Measurements from ENCODE around the gene G3BP1. TPM values are rescaled to one million over a fixed set of nuclear protein-coding genes. Genes with fewer than 3 reads are reported as not detected.

G3BP1 gene
- total RNA-seq, 2 experiments from 2014 or later, result 212 to 221 TPM

- no peaks in the 10 kb centered on the region for H3K27me3 Mint-ChIP-seq
- H3K36me3 Mint-ChIP-seq (ENCODE audit: low read depth), result peaks cover 19% of the 10 kb centered on the region
- CTCF ChIA-PET, result interaction anchor here (0.6 to 1.9 kb wide), 10 partner anchors 11 to 293 kb away, joined by 3 to 9 read pairs (median 4); partner anchors contain the start of gene SLC36A1
- no peak overlapping the region for H3K4me3 Mint-ChIP-seq
- DNase-seq, result peak; percentile 62
- H3K4me1 Mint-ChIP-seq, result peaks cover 32% of the 10 kb centered on the region
- H3K27ac Mint-ChIP-seq, result no peak overlapping the region
- H3K9me3 Mint-ChIP-seq, result no peaks in the 10 kb centered on the region
- POLR2A ChIA-PET, result interaction anchor here (0.6 kb wide), 1 partner anchor 9 kb away, joined by 3 read pairs; no protein-coding TSS in a partner anchor
Observed at GRCh38 chr5:151740336-151740942, 31.3 kb upstream of the G3BP1 start.

GRCh38 chr5:151740958-151741373 lies 30.8 kb upstream of the G3BP1 start:
- ChIA-PET POLR2A (interaction anchor here (0.6 kb wide), 1 partner anchor 10 kb away, joined by 3 read pairs; no protein-coding TSS in a partner anchor), CTCF (interaction anchor here (0.9 to 1.9 kb wide), 7 partner anchors 11 to 83 kb away, joined by 3 to 9 read pairs (median 5); no protein-coding TSS in a partner anchor)
- H3K4me1 Mint-ChIP-seq, result peaks cover 37% of the 10 kb centered on the region
- no peaks in the 10 kb centered on the region for H3K9me3 Mint-ChIP-seq
- no peak overlapping the region for H3K4me3 Mint-ChIP-seq
- H3K27ac Mint-ChIP-seq, result peak overlapping the region; percentile 57
- no peaks in the 10 kb centered on the region for H3K27me3 Mint-ChIP-seq
- H3K36me3 Mint-ChIP-seq (ENCODE audit: low read depth), result peaks cover 23% of the 10 kb centered on the region
- no peak for DNase-seq

- H3K36me3 Mint-ChIP-seq (ENCODE audit: low read depth), result peaks cover 28% of the 10 kb centered on the region
- H3K4me1 Mint-ChIP-seq, result peaks cover 46% of the 10 kb centered on the region
- ChIA-PET POLR2A (no interaction called here), CTCF (interaction anchor here (0.6 to 1.8 kb wide), 5 partner anchors 10 to 89 kb away, joined by 3 to 6 read pairs (median 4); no protein-coding TSS in a partner anchor)
- DNase-seq, result no peak
- no peaks in the 10 kb centered on the region for H3K27me3 Mint-ChIP-seq
- no peak overlapping the region for H3K27ac Mint-ChIP-seq
- no peak overlapping the region for H3K4me3 Mint-ChIP-seq
- no peaks in the 10 kb centered on the region for H3K9me3 Mint-ChIP-seq
Observed at GRCh38 chr5:151741678-151742423, 29.9 kb upstream of the G3BP1 start.

GRCh38 chr5:151742870-151743294 lies 28.9 kb upstream of the G3BP1 start:
- Mint-ChIP-seq H3K27ac (no peak overlapping the region), H3K4me1 (peaks cover 50% of the 10 kb centered on the region), H3K36me3 (ENCODE audit: low read depth) (peaks cover 28% of the 10 kb centered on the region), H3K27me3 (no peaks in the 10 kb centered on the region), H3K9me3 (no peaks in the 10 kb centered on the region), H3K4me3 (no peak overlapping the region)
- ChIA-PET CTCF (interaction anchor here (0.9 to 1.8 kb wide), 2 partner anchors 84 to 90 kb away, joined by 3 to 6 read pairs; no protein-coding TSS in a partner anchor), POLR2A (no interaction called here)
- no peak for DNase-seq

- Mint-ChIP-seq H3K9me3 (no peaks in the 10 kb centered on the region), H3K27me3 (no peaks in the 10 kb centered on the region), H3K4me1 (peaks cover 55% of the 10 kb centered on the region), H3K36me3 (ENCODE audit: low read depth) (peaks cover 28% of the 10 kb centered on the region), H3K4me3 (no peak overlapping the region), H3K27ac (no peak overlapping the region)
- POLR2A ChIA-PET, result no interaction called here
- DNase-seq, result no peak
- CTCF ChIA-PET, result no interaction called here
Observed at GRCh38 chr5:151743530-151743929, 28.2 kb upstream of the G3BP1 start.

- no peaks in the 10 kb centered on the region for H3K27me3 Mint-ChIP-seq
- peak overlapping the region; percentile 76 for H3K27ac Mint-ChIP-seq
- H3K9me3 Mint-ChIP-seq, result no peaks in the 10 kb centered on the region
- H3K36me3 Mint-ChIP-seq (ENCODE audit: low read depth), result peaks cover 32% of the 10 kb centered on the region
- peak; percentile 31 for DNase-seq
- no peak overlapping the region for H3K4me3 Mint-ChIP-seq
- peaks cover 64% of the 10 kb centered on the region for H3K4me1 Mint-ChIP-seq
- CTCF ChIA-PET, result interaction anchor here (0.7 to 2.0 kb wide), 4 partner anchors 8 to 26 kb away, joined by 3 to 5 read pairs (median 4); no protein-coding TSS in a partner anchor
- POLR2A ChIA-PET, result no interaction called here
Observed at GRCh38 chr5:151745071-151745705, 26.6 kb upstream of the G3BP1 start.

GRCh38 chr5:151750121-151750520 lies 21.6 kb upstream of the G3BP1 start:
- H3K27me3 Mint-ChIP-seq, result no peaks in the 10 kb centered on the region
- no peak overlapping the region for H3K4me3 Mint-ChIP-seq
- H3K4me1 Mint-ChIP-seq, result peaks cover 47% of the 10 kb centered on the region
- H3K27ac Mint-ChIP-seq, result peak overlapping the region; percentile 71
- POLR2A ChIA-PET, result interaction anchor here (0.6 kb wide), 1 partner anchor 527 kb away, joined by 4 read pairs; no protein-coding TSS in a partner anchor
- no peak for DNase-seq
- H3K36me3 Mint-ChIP-seq (ENCODE audit: low read depth), result peaks cover 32% of the 10 kb centered on the region
- H3K9me3 Mint-ChIP-seq, result no peaks in the 10 kb centered on the region
- CTCF ChIA-PET, result interaction anchor here (0.7 to 2.3 kb wide), 8 partner anchors 11 to 139 kb away, joined by 3 to 15 read pairs (median 4); partner anchors contain the start of gene G3BP1

GRCh38 chr5:151751091-151751490 lies 20.7 kb upstream of the G3BP1 start:
- Mint-ChIP-seq H3K27ac (peak overlapping the region; percentile 46), H3K9me3 (no peaks in the 10 kb centered on the region), H3K4me1 (peaks cover 46% of the 10 kb centered on the region), H3K36me3 (ENCODE audit: low read depth) (peaks cover 24% of the 10 kb centered on the region), H3K4me3 (no peak overlapping the region), H3K27me3 (no peaks in the 10 kb centered on the region)
- ChIA-PET CTCF (interaction anchor here (0.6 to 1.2 kb wide), 7 partner anchors 10 to 83 kb away, joined by 3 to 6 read pairs (median 3); partner anchors contain the start of gene G3BP1), POLR2A (interaction anchor here (0.6 kb wide), 1 partner anchor 607 kb away, joined by 3 read pairs; no protein-coding TSS in a partner anchor)
- DNase-seq, result no peak

- H3K27me3 Mint-ChIP-seq, result no peaks in the 10 kb centered on the region
- CTCF ChIA-PET, result interaction anchor here (0.6 to 6.4 kb wide), 7 partner anchors 11 to 84 kb away, joined by 3 to 40 read pairs (median 5); partner anchors contain the start of gene G3BP1
- H3K4me1 Mint-ChIP-seq, result peaks cover 46% of the 10 kb centered on the region
- no peak for DNase-seq
- no peaks in the 10 kb centered on the region for H3K9me3 Mint-ChIP-seq
- H3K4me3 Mint-ChIP-seq, result no peak overlapping the region
- peak overlapping the region; percentile 46 for H3K27ac Mint-ChIP-seq
- POLR2A ChIA-PET, result interaction anchor here (0.6 to 1.2 kb wide), 2 partner anchors 19 to 33 kb away, joined by 3 read pairs; partner anchors contain the start of gene G3BP1
- peaks cover 21% of the 10 kb centered on the region for H3K36me3 Mint-ChIP-seq (ENCODE audit: low read depth)
Observed at GRCh38 chr5:151751593-151751992, 20.2 kb upstream of the G3BP1 start.

GRCh38 chr5:151755383-151755782 lies 16.4 kb upstream of the G3BP1 start:
- no peak for DNase-seq
- Mint-ChIP-seq H3K4me1 (peaks cover 40% of the 10 kb centered on the region), H3K4me3 (no peak overlapping the region), H3K27ac (no peak overlapping the region), H3K9me3 (no peaks in the 10 kb centered on the region), H3K27me3 (no peaks in the 10 kb centered on the region), H3K36me3 (ENCODE audit: low read depth) (peaks cover 16% of the 10 kb centered on the region)
- CTCF ChIA-PET, result interaction anchor here (1.2 to 6.4 kb wide), 4 partner anchors 9 to 104 kb away, joined by 3 to 40 read pairs (median 4); partner anchors contain the start of gene G3BP1
- POLR2A ChIA-PET, result interaction anchor here (0.6 kb wide), 1 partner anchor 17 kb away, joined by 3 read pairs; no protein-coding TSS in a partner anchor

- no peaks in the 10 kb centered on the region for H3K27me3 Mint-ChIP-seq
- peak; percentile 15 for DNase-seq
- peak overlapping the region; percentile 76 for H3K4me3 Mint-ChIP-seq
- H3K9me3 Mint-ChIP-seq, result no peaks in the 10 kb centered on the region
- peak overlapping the region; percentile 85 for H3K27ac Mint-ChIP-seq
- ChIA-PET POLR2A (interaction anchor here (0.6 kb wide), 1 partner anchor 602 kb away, joined by 3 read pairs; no protein-coding TSS in a partner anchor), CTCF (interaction anchor here (0.9 to 6.4 kb wide), 4 partner anchors 11 to 18 kb away, joined by 3 to 40 read pairs (median 5); partner anchors contain the start of gene G3BP1)
- peaks cover 39% of the 10 kb centered on the region for H3K4me1 Mint-ChIP-seq
- peaks cover 12% of the 10 kb centered on the region for H3K36me3 Mint-ChIP-seq (ENCODE audit: low read depth)
Observed at GRCh38 chr5:151757233-151758140, 14.3 kb upstream of the G3BP1 start.
